Embryonic facial prominence (tissue), 1 donor: ENCODE measurements around the gene GNB5.

ENCODE experiments used
- DNase-seq: peaks from one replicate; pipeline ENCODE4 v3.0.0-alpha.2; 2016; ENCODE audit errors: extremely low spot score

The GNB5 gene

DNA sequence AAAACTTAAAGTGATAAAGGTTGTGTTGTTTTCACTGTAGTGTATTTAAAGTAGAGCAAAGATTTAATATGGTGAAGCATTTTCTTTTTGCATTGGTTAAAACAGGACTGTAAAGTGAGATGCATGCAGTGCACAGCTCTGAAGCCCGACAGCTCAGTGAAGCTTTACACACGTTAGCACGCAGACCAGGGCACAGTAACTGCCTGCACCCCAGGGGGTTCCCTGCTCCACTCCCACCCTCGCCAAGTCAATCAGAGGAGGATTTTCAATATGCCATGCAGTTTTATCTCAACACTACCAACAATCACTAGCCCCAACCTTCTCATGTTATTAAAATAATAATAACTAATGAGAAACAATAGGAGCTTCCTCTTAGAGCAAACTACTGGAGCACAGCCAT is 50.5 kb downstream of the GNB5 start:
- no peak for DNase-seq

DNA sequence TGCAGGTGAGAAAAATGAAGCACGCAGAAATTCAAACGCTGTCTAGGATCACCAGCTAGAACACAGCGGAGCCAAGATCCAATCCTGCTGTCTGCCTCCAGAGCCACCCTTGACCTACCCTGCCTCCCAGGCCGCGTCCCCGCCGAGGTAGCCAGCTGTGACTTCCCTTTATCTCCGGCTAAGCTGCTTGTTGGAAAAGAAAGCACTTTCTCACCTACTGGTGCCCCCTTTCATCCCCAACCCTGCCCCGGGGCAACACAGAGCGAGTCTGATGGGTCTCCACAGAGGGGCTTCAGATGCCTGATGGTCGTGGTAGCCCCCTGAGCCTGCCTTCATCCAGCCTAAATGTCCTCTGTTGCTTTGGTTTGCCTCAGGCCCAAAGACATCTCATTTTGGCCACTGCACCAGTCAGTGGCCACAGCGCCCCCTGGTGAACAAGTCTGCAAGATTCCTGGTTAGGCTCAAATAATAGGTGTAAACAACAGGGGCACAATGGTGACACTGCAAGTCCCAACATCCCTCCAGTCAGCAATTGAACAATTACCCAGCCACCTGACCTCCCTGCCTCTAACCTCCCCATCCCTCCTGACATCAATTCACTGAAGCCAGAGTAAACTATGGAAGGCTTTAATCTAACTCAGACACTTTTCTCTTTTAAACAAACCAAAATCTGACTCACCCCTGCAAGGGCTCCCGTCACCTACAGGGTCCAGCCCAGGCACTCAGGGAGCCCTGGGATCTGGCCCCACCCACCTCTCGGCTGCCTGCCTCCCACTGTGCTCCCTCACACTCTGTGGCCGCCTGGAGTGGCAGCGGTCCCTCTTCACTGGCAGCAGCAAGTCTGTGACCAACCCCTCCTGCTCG is 51.4 kb downstream of the GNB5 start:
- DNase-seq: no peak

DNA sequence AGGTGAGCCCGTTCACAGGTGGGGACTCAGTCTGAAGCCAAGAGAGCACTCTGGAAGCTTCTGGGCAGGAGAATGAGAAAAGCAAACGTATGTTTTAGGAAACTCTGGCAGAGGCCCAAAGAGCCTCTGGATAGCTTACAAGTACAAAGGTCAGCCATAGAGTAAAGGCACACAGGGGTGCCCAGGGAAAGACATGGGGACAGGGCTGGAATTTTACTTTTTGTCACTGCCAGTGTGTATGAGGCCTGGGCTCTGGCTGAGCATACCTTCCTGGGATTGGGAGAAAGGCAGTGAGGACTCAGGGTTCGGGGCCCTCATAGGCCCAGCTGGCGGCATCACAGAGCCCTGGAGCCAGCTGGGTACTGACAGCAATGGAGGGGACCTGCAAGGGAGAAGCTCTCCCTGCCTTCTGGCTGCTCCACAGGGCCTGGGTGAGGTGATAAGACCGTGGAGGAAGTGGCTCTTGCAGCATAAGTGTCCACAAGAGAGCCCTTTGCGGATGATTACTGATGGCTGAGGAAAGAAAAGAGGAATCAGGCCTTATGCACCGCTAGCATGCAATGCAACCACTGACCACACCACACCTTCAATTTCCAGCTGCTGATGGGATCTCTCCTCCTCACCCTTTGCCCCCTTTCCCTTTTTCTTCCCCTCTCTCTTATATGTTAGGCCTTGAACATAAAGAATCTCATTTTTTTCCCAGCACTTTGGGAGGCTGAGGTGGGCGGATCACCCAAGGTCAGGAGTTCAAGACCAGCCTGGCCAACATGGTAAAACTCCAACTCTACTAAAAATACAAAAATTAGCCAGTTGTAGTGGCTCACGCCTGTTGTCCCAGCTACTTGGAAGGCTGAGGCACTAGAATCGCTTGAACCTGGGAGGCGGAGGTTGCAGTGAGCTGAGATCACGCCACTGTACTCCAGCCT is 53.5 kb downstream of the GNB5 start:
- DNase-seq: no peak

DNA sequence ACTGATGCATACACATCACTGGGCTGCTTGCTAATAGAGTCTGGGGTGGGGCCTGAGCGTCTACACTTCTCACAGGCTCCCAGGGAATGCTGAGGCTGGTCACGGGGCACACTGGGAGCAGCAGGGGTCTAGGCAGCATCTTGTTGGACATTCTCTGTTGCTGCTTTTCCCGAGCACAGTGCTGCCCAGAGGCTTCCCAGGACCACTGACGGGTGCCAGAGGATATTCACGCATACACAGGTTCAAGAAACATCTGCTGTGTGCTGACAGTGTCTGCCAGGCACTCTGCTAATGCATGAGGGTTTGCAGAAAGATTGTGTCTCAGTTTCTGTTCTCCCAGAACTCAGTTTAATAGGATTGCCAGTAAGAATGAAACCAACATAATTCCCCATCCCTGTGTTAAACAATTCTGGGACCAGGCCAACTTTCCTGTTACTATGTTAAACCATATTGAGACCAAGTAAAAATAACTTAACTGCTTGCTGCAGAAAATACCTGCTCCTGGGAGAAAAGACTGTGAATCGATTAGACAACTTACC is 54.7 kb downstream of the GNB5 start:
- DNase-seq: no peak

DNA sequence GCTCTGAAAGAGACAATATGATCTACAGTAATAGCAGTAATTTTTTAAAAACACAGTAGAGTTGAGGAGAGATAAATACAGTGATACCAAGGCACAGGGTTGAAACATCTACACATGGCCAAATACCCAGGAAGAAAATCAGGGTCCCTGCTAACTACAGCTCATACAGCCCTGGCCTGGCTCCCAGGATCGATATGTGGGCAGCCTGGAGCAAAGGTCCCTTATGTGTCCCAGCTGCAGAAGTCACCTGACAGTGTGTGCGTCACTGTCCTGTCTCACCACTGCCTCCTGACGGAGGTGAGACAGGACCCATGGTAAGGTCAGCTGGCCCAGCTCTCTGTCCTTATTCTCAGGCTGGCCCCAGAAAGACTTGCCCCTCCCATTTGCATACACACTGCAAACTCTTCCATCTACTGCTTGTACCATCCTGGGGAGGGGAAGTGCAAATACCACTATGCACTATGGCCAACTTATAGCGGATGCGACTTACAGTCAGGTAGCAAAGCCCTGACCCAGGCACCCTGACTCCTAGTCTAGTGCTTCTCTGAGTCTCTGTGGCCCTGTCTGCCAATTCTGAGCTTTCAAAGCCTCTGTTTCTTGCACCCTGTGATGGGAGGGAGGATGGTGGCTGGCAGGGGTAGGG is 56.6 kb downstream of the GNB5 start:
- no peak for DNase-seq

DNA sequence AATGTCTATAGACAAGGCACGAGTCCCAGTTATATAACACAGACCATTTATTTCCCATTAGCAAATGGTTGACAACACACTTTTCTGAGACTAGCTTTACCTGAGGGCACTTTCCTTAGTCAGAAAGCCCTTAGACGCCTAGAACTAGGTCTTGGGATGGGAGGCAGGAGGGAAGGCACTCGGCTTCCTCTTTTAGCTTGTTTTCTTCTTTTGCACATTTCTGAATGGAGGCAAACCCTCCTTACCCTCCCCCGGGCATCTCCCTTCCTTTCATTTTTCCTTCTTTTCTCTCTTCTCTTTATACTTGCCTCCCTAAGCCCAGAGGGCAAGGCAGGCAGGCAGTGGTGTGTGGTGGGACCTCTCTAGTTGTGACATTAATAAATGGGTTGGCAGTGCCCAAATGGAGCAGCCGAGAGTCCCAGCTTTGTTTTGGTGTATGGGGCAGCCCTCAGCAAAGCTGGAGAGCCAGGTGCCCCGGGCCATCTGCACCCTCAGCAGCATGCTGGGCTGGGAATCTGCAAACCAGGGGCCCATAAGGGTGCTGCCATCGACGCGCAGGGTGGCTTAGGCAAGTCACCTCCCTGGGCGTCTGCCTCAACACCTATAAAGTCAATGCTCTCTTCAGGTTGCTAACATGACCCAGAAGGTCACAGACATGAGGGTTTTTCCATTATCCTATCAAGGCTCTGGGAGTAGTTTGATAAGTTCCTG is 57.5 kb downstream of the GNB5 start:
- DNase-seq: no peak

DNA sequence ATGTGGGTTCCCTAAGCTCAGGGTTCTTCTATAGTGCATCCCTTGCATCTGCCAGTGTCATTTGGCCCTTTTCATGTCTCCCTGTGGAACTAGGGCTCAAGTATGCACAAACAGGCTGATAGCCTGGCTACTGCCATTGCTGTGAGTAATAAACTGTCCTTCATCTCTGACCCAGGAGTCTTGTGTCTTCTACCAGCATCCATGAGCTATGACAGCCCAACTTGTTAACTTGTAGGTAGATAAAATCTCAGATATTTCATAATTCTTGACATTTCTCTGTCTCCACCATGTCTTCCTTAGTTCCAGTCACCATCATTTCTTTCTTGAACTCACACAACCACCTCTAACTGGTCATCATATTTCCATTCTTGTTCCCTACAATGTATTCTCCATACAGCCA is 59.1 kb downstream of the GNB5 start:
- no peak for DNase-seq

DNA sequence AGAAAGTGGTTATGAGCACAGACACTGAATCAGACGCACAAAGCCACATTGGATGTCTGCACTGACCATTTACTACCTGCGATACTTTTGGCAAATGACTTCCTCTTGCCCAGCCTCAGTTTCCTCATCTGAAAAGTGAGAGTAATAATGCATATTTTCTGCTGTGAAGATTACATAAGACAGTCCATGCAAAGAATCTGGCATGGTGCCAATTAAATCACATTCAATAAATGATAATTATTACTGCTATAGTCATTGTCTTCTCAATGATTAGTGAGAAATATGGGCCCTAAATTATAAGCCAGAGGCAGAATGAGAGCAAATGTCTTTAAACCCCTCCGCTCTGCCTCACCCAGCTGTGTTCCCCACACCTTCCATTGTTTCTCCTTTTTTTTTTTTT is 62.6 kb downstream of the GNB5 start:
- no peak for DNase-seq

DNA sequence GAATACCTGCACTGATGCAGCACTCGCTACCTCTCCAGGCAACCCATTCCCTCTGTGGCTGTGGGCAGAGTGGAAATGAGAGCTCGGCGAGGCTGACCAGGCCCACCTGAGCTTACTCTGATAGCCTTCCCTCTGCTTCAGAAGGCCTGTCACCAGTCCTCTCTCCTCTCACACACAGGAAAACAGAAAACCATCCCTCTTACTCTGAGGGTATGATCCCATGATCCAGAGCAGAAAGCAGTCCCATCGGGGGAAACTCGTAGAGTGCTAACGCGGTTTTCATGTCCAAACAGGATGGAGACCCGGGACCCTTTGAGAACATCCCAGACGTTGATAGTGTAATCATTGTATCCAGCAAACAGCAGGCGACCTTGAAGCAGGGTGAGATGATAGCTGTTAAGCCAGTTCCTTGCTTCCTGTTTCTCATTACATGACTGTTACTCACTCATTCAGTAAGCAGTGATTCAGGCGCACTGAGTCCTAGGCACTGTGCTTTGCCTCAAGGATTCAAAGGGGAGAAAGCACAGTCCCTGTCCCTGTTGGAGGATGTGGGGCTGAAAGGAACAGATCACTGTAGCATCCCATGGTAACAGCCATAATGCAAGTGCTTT is 66.8 kb downstream of the GNB5 start:
- no peak for DNase-seq

DNA sequence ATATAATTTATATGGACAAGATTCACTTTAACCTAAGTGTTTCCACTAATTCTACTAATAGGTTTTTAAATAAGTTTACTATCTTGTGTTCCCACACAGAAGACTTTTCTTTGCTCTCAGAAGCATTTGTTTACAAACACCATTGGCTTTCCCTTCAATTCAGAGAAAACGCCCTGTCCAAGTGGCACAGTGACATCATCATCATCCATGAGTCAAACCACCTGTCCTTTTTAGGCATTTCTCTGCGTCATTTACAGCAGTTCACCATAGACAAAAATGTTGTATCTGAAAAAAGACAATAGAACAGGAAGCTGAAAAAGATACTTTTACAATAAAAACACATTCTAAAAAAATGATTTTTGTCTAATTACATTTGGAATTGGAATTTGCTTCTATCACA is 69.3 kb downstream of the GNB5 start:
- DNase-seq: no peak

DNA sequence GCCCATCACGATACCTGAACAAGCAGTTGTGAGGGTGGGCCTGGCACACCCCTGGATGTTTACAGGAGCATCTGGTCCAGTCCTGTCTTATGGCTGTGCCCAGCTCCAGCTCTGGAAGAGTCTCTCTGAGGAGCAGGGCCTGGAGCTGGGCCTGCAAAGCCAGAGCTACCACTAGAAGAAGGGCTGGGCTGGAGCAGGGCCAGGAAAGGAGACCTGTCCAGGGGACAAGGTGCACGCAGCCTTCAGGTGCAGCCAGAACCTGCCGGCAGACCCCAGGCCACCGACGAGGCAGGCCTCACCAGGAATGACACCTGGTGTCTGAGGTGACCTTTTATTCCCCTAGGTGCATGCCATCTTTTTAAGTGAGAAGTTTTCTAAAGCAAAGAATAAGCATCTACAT is 70.2 kb downstream of the GNB5 start:
- DNase-seq: no peak

DNA sequence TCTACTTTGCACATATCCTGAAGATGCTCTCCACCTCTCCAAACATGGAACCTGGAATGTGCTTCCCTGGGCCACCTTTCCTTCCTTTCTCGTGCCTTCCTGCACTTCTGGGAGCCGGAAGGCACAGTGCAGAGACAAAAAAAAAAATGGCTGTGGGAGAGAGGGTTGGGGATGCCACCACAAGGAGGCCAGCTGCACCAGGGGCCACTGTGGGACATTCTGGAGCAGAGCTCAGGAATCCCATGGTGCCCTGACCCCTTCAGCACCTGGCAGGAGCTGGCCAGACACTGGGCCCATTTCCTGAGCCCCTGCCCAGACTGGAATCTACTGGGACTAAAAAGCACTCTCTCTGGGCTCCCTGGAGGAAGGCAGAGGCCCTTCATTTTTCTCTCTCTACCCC is 70.7 kb downstream of the GNB5 start:
- DNase-seq: no peak

DNA sequence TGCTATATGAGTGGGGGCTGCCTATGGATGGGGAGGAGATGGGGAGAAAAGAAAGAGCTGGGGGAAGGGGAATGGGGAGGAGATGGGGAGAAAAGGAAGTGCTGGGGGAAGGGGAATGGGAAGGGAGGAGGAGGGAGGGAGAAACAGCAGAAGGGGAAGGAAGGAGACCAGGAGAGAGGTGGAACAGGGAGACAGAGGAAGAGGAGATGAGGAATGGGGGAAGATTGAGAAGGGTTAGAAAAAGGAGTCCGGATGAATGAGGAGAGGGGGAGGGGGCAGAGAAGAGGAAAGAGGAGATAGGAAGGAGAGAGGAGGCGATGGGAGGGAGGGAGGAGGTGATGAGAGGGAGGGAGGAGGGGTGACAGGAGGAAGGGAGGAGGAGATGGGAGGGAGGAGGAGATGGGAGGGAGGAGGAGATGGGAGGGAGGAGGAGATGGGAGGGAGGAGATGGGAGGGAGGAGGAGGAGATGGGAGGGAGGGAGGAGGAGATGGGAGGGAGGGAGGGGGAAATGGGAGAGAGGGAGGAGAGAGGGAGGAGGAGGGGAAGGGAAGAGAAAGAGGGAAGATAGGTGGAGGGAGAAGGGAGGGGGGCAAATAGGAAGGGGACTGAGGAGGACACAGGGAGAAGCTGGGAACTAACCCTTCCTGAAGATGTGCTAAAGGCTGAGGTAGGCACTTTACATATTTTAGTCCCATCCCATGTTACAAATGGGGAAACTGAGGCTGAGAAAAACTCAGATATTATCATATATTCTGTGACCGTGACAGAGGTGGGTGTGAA is 72.0 kb downstream of the GNB5 start:
- no peak for DNase-seq

DNA sequence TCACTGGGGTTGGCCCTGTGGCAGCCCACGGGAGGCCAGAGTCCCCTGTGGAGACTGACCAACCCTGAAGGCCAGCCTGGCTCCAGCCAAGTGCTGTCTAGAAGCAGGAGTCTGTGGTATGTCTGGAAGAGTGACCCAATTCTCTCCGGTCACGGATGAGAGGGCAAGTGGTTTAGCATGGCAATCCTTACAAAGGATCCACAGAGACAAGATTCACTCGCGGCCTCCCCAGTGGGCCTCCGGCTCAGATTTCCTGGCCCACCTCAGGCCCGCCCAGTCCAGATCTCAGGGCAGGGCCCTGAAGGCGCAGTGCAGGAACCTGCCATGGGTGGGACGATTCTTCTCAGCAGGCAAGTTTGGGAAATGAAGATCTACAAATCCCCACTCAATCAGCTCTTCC is 73.6 kb downstream of the GNB5 start:
- no peak for DNase-seq

DNA sequence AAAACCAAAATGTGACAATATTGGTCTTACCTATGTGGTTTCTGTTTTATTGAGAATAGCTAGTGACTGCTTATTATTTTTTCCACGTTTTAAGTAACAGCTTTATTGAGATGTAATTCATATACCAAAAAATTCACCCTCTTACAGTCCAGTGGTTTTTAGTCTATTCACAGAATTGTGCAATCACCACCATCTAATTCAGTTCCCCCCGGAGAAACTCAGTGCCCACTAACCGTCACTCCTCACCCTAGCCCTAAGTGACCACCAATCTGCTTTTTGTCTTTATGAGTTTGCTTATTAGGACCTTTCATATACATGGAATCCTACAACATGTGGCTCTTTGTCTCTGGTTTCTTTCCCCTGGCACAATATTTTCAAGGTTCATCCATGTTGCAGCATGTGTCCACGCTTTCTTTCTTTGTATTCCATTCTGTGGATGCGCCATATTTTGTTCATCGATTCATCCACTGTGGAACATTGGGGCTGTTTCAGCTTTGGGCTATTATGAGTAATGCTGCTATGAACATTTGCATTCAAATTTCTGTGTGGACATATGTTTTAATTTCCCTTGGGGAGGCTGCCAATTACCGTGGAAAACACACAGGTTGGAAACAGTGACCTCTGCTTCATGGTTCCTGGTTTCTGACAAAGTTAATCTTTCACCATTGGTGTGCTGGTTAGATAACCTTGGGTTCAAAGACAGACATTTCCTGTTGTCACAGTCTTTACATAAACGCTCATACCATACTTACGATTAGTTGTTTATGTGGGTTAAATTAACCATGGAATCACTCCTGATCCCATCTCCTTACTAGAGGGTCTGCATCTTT is 75.4 kb downstream of the GNB5 start:
- no peak for DNase-seq

DNA sequence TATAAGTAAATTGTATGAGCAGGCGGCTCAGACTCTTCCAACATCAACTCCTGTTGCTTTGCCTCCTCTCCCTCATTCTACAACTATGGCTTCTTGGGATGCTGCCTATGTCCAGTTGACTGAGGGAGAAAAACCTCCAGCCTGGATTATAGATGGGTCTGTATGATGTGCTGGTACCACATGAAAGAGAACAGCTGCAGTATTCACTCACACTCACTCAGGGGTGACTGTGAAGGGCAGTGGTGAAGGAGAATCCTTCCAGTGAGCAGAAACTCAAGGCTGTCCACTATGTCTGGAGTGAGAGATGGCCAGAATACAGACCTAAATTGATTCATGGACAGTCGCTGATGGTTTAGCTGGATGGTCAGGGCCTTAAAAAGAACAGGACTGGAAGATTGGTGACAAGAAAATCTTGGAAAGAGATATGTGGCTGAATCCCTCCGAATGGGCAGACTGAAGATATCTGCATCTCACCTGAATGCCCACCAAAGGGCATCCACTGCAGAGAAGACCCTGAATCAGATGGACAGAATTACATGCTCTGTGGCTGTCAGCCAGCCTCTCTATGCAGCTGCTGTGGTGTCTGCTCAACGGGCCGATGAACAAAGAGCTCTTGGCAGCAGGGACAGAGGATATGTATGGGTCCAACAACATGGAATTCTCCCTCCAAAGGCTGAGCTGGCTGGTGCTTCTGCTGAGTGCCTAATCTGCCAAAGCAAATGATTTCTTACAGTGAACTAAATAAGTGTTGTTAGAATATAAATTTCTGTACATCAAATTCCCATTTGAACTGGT is 76.7 kb downstream of the GNB5 start:
- DNase-seq: no peak

DNA sequence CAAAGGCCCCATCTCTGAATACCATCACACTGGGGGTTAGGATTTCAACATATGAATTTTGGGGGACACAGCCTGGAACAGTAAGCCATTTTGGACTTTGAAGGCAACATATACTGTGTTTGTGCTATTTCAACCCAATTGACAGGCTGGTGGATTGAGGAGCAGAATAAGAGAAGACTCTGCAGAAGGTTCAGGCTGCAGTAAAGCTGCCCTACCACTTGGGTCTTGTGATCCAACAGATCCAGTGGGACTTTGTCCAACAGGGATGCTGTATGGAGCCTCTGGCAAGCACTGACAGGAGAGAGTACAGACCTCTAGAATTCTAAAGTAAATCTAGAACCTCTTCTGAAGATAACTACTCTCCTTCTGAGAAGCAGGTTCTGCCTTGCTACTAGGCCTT is 77.5 kb downstream of the GNB5 start:
- DNase-seq: no peak

DNA sequence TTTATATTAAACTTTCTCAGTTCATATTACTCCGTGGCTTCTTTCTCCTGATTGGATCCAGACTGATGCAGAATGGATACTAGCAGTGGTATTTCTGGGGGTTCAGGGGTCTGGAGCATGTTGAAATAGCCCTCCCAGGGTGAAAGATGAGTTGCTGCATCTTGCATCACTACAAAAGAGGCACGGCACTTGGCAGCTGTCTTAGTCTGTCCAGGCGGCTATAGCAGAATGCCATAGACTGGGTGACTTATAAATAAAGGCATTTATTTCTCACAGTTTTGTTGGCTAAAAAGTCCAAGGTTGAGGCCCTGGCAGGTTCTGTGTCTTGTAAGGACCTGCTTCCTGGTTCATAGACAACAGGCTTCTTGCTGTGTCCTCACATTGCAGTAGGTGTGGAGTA is 78.0 kb downstream of the GNB5 start:
- DNase-seq: no peak
